Upper lobe of left lung (tissue), 4 donors: ENCODE data around the gene CCDC85B.

Experiments
- POLR2A ChIP-seq, 4 donors: fragments of 450-650 bp; IDR thresholded peaks; one replicate each; pipeline ENCODE4 v1.5.1; 2016 to 2017; ENCODE audit warnings: antibody characterized with exemption in 4 of 4, mild to moderate bottlenecking in 2 of 4
- TF ChIP-seq, protein P1 (sequence below), 6 experiments: fragments of 450-650 bp in 4 of 6; fragments of 200-600 bp in 2 of 6; sonication (generic) in 2 of 6; IDR thresholded peaks; one replicate each; pipeline ENCODE4 v1.5.1; 2016 to 2019; ENCODE audit warnings: antibody characterized with exemption in 6 of 6

- TF ChIP-seq, protein P1, sequence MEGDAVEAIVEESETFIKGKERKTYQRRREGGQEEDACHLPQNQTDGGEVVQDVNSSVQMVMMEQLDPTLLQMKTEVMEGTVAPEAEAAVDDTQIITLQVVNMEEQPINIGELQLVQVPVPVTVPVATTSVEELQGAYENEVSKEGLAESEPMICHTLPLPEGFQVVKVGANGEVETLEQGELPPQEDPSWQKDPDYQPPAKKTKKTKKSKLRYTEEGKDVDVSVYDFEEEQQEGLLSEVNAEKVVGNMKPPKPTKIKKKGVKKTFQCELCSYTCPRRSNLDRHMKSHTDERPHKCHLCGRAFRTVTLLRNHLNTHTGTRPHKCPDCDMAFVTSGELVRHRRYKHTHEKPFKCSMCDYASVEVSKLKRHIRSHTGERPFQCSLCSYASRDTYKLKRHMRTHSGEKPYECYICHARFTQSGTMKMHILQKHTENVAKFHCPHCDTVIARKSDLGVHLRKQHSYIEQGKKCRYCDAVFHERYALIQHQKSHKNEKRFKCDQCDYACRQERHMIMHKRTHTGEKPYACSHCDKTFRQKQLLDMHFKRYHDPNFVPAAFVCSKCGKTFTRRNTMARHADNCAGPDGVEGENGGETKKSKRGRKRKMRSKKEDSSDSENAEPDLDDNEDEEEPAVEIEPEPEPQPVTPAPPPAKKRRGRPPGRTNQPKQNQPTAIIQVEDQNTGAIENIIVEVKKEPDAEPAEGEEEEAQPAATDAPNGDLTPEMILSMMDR (IDR thresholded peaks at IDR 0.05) = no peak
- no peak for TF ChIP-seq POLR2A (IDR thresholded peaks at IDR 0.05)
These were observed 30.6 kb downstream of the CCDC85B start for GRCh38 chr11:65921033-65921555.
